Endothelial cell (in vitro differentiated cells): Measurements from ENCODE around the gene PXYLP1. TPM values are rescaled to one million over a fixed set of nuclear protein-coding genes. Genes with fewer than 3 reads are reported as not detected.

ENCODE experiments used
- DNase-seq: peaks from one replicate; pipeline ENCODE4 v3.0.0; 2021; ENCODE audit warnings: low spot score
- H3K27ac Mint-ChIP-seq: one replicate; pipeline ENCODE4 v1.8.0; 2021; ENCODE audit warnings: mixed read lengths, inconsistent platforms; ENCODE audit not compliant: unreplicated experiment
- H3K27me3 Mint-ChIP-seq: one replicate; pipeline ENCODE4 v1.8.0; 2021; ENCODE audit warnings: mild to moderate bottlenecking, moderate library complexity, mixed read lengths, inconsistent platforms; ENCODE audit not compliant: unreplicated experiment
- H3K36me3 Mint-ChIP-seq: one replicate; pipeline ENCODE4 v1.8.0; 2021; ENCODE audit warnings: mild to moderate bottlenecking, low read depth, mixed read lengths, inconsistent platforms; ENCODE audit not compliant: unreplicated experiment
- H3K4me1 Mint-ChIP-seq: one replicate; pipeline ENCODE4 v1.8.0; 2021; ENCODE audit warnings: mild to moderate bottlenecking, mixed read lengths, inconsistent platforms; ENCODE audit not compliant: unreplicated experiment
- H3K4me3 Mint-ChIP-seq: one replicate; pipeline ENCODE4 v1.8.0; 2021; ENCODE audit warnings: mild to moderate bottlenecking, mixed read lengths, inconsistent platforms; ENCODE audit not compliant: unreplicated experiment
- H3K9me3 Mint-ChIP-seq: one replicate; pipeline ENCODE4 v1.8.0; 2021; ENCODE audit warnings: mixed read lengths, inconsistent platforms; ENCODE audit not compliant: unreplicated experiment
- long read RNA-seq: library from polyadenylated mRNA; unstranded; transcript quantifications from one replicate; pipeline ENCODE4 v2.0.0, GENCODE V29; 2020; ENCODE audit not compliant: unreplicated experiment
- total RNA-seq: library from RNA; stranded (reverse); fragmentation: NEBNext Ultra II Directional; extraction: Animal tissue kit (Norgen Biotek cat#: 25700); gene quantifications from one replicate; pipeline ENCODE4 v1.2.1, GENCODE V29; 2021; ENCODE audit not compliant: unreplicated experiment
- TF ChIP-seq, protein P1 (sequence below): fragments of 200-600 bp; sonication (generic); IDR thresholded peaks from one replicate; pipeline ENCODE4 v1.5.0; 2021; ENCODE audit warnings: antibody characterized with exemption; ENCODE audit not compliant: unreplicated experiment

PXYLP1 gene
- 4.4 TPM for total RNA-seq
- long read RNA-seq, partial matches to known transcripts = 0 of 2 reads
- long read RNA-seq, other reads (novel, unspliced or antisense) = 0 of 2 reads

GRCh38 chr3:141231101-141231951, at the start of gene PXYLP1:
TSS of gene PXYLP1 (plus strand) at chr3:141231825. CDS start at chr3:141260176, 28,351 bp downstream.
- peak; percentile 92 for DNase-seq
- no peaks in the 10 kb centered on the region for H3K9me3 Mint-ChIP-seq
- TF ChIP-seq, protein P1, sequence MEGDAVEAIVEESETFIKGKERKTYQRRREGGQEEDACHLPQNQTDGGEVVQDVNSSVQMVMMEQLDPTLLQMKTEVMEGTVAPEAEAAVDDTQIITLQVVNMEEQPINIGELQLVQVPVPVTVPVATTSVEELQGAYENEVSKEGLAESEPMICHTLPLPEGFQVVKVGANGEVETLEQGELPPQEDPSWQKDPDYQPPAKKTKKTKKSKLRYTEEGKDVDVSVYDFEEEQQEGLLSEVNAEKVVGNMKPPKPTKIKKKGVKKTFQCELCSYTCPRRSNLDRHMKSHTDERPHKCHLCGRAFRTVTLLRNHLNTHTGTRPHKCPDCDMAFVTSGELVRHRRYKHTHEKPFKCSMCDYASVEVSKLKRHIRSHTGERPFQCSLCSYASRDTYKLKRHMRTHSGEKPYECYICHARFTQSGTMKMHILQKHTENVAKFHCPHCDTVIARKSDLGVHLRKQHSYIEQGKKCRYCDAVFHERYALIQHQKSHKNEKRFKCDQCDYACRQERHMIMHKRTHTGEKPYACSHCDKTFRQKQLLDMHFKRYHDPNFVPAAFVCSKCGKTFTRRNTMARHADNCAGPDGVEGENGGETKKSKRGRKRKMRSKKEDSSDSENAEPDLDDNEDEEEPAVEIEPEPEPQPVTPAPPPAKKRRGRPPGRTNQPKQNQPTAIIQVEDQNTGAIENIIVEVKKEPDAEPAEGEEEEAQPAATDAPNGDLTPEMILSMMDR = peak; percentile 61
- H3K27me3 Mint-ChIP-seq = peaks cover 12% of the 10 kb centered on the region
- peaks cover 12% of the 10 kb centered on the region for H3K4me1 Mint-ChIP-seq
- no peaks in the 10 kb centered on the region for H3K36me3 Mint-ChIP-seq
- H3K27ac Mint-ChIP-seq = peak within 1 kb of the TSS; percentile 64
- peak within 1 kb of the TSS; percentile 83 for H3K4me3 Mint-ChIP-seq

DNA sequence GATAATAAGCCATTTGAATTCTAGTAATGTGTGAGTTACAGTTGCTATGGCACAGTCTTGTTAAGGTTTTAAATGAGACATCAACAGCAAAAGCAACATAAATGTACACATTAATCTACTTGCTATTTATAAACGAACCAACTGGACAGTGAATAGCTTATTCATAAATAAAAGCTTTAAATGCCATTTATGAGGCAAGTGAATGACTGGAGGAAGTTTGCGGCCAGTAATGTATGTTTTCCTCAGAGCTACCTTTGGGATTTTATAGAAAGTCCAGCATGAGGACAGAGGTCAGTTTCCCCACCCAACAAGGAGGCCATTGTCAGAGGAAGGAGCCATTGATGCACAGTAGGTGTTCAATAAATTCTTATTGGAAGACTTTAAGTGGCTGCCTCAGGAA, 48.0 kb upstream of the PXYLP1 start:
- Mint-ChIP-seq H3K27me3 (peaks cover 2% of the 10 kb centered on the region), H3K4me3 (no peak overlapping the region), H3K9me3 (peaks cover 3% of the 10 kb centered on the region), H3K27ac (no peak overlapping the region), H3K36me3 (no peaks in the 10 kb centered on the region), H3K4me1 (no peaks in the 10 kb centered on the region)
- no peak for DNase-seq
- TF ChIP-seq, protein P1 = no peak

- H3K27ac Mint-ChIP-seq = no peak overlapping the region
- TF ChIP-seq, protein P1 = no peak
- H3K36me3 Mint-ChIP-seq = no peaks in the 10 kb centered on the region
- peaks cover 1% of the 10 kb centered on the region for H3K9me3 Mint-ChIP-seq
- no peak for DNase-seq
- H3K27me3 Mint-ChIP-seq = peaks cover 2% of the 10 kb centered on the region
- no peaks in the 10 kb centered on the region for H3K4me1 Mint-ChIP-seq
- no peak overlapping the region for H3K4me3 Mint-ChIP-seq
These were observed 47.2 kb upstream of the PXYLP1 start for GRCh38 chr3:141184430-141184829.

GRCh38 chr3:141191097-141191749, 40.4 kb upstream of the PXYLP1 start:
- Mint-ChIP-seq H3K27ac (no peak overlapping the region), H3K36me3 (no peaks in the 10 kb centered on the region), H3K4me3 (no peak overlapping the region), H3K9me3 (no peaks in the 10 kb centered on the region), H3K4me1 (no peaks in the 10 kb centered on the region), H3K27me3 (peaks cover 6% of the 10 kb centered on the region)
- DNase-seq = no peak
- TF ChIP-seq, protein P1 = no peak
